Lower lobe of right lung (tissue), 2 donors: ENCODE results near the gene RHOG. TPM values are rescaled to one million over a fixed set of nuclear protein-coding genes. Genes with fewer than 3 reads are reported as not detected.

ENCODE experiments used
- ATAC-seq, 2 donors: fragments of 200-7000 bp; cut with Tn5 transposase; one replicate each; pipeline ENCODE4 v1.9.1; 2020 to 2022; ENCODE audit warnings: mild to moderate bottlenecking in 2 of 2, moderate library complexity in 2 of 2
- DNase-seq: peaks from one replicate; pipeline ENCODE4 v3.0.0-alpha.2; 2020
- H3K27ac ChIP-seq: fragments of 200-600 bp; one replicate; pipeline ENCODE4 v1.8.0; 2022
- H3K27me3 ChIP-seq: fragments of 200-600 bp; one replicate; pipeline ENCODE4 v1.8.0; 2022; ENCODE audit warnings: low read depth
- H3K36me3 ChIP-seq: fragments of 200-600 bp; one replicate; pipeline ENCODE4 v1.8.0; 2022; ENCODE audit warnings: mild to moderate bottlenecking
- H3K4me1 ChIP-seq: fragments of 200-600 bp; one replicate; pipeline ENCODE4 v1.8.0; 2022
- H3K4me3 ChIP-seq: fragments of 200-600 bp; one replicate; pipeline ENCODE4 v1.8.0; 2022; ENCODE audit warnings: mild to moderate bottlenecking
- H3K9me3 ChIP-seq: fragments of 200-600 bp; one replicate; pipeline ENCODE4 v1.8.0; 2022
- intact Hi-C: fragments of 100-400 bp; cut with DNase I; formaldehyde crosslinking; loops from one replicate; pipeline ENCODE4 v1.11.0; 2022
- long read RNA-seq: library from polyadenylated mRNA; unstranded; transcript quantifications from one replicate; pipeline ENCODE4 v2.0.0, GENCODE V29; 2021
- total RNA-seq: library from RNA; stranded (reverse); fragmentation: NEBNext Ultra II Directional; extraction: Animal tissue kit (Norgen Biotek cat#: 25700); gene quantifications from one replicate; pipeline ENCODE4 v1.2.1, GENCODE V29; 2021
- TF ChIP-seq, protein P1 (sequence below): fragments of 200-600 bp; IDR thresholded peaks from one replicate; pipeline ENCODE4 v1.8.0; 2022; ENCODE audit warnings: antibody characterized with exemption, mild to moderate bottlenecking
- donor health status: DM: no; HTN: yes; CAD: no; lungs with severe emphysema.

The RHOG gene
- 86.5 TPM for total RNA-seq
- long read RNA-seq, transcript RHOG-201 (2 exons, 1,319 nt): major isoform, 45 of 67 reads
- long read RNA-seq, partial matches to known transcripts: 19 of 67 reads
- long read RNA-seq, other reads (novel, unspliced or antisense): 3 of 67 reads

DNA sequence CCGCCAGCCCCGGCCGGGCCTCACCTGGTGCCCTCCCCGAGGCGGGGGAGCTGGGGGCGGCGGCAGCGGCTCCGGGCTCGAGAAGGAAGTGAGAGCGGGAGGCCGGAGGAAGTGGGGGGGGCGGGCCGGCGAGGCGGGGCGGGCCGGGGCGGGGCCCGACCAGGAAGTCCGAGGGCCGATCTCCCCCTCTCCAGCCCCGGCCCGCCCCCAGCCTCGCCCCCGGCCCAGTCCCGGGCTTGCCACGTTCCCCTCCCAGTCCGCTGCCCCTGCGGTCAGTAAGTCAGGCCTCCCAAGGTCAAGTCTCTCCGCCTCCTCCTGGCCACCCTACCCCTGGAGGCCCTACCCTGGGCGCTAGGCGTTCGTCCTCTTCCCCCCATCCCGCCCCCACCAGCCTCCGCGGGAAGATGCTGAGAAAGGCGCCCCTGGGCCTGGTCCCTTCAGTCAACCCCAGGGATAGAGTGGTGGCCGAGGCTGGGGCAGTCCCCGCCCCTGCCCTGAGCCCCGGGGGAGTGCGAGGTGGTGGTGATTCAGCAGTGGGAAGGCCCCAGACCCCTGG, at the start of gene RHOG:
RHOG (minus strand) TSS at position 90 of the 556 bp plus-strand sequence. CDS start 12,821 bp downstream, outside the sequence.
- intact Hi-C loops: no loop called here
- Histone ChIP-seq H3K4me3 (peak within 1 kb of the TSS; percentile 83), H3K27me3 (no peaks in the 10 kb centered on the region), H3K9me3 (no peaks in the 10 kb centered on the region), H3K27ac (peak within 1 kb of the TSS; percentile 98), H3K36me3 (no peaks in the 10 kb centered on the region), H3K4me1 (peaks cover 46% of the 10 kb centered on the region)
- ATAC-seq: peak; percentile 92
- peak; percentile 90 for DNase-seq
- TF ChIP-seq, protein P1, sequence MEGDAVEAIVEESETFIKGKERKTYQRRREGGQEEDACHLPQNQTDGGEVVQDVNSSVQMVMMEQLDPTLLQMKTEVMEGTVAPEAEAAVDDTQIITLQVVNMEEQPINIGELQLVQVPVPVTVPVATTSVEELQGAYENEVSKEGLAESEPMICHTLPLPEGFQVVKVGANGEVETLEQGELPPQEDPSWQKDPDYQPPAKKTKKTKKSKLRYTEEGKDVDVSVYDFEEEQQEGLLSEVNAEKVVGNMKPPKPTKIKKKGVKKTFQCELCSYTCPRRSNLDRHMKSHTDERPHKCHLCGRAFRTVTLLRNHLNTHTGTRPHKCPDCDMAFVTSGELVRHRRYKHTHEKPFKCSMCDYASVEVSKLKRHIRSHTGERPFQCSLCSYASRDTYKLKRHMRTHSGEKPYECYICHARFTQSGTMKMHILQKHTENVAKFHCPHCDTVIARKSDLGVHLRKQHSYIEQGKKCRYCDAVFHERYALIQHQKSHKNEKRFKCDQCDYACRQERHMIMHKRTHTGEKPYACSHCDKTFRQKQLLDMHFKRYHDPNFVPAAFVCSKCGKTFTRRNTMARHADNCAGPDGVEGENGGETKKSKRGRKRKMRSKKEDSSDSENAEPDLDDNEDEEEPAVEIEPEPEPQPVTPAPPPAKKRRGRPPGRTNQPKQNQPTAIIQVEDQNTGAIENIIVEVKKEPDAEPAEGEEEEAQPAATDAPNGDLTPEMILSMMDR: no peak

DNA sequence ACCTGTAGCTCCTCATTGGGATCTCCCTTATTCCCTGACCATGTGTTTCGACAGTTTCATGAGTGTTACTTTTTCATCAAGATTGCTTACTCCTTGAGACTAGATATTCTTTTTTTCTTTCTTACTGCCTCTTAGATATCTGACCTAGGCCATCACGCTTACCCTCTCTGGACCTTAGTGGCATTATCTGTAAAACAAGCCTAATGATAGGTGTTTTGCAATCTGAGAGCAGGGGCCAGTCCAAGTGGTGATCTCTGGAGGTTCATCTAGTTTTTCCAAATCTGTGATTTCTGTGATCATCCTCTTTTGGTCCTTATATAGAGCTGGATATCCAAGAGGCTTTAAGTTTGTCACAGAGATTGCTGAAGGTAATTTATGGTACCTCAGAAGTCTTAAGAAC, 49.3 kb upstream of the RHOG start:
- TF ChIP-seq, protein P1: no peak
- Histone ChIP-seq H3K4me3 (no peak overlapping the region), H3K9me3 (no peaks in the 10 kb centered on the region), H3K36me3 (no peaks in the 10 kb centered on the region), H3K27me3 (no peaks in the 10 kb centered on the region), H3K4me1 (peaks cover 26% of the 10 kb centered on the region), H3K27ac (no peak overlapping the region)
- DNase-seq: no peak
- no peak for ATAC-seq
- intact Hi-C loops: no loop called here

DNA sequence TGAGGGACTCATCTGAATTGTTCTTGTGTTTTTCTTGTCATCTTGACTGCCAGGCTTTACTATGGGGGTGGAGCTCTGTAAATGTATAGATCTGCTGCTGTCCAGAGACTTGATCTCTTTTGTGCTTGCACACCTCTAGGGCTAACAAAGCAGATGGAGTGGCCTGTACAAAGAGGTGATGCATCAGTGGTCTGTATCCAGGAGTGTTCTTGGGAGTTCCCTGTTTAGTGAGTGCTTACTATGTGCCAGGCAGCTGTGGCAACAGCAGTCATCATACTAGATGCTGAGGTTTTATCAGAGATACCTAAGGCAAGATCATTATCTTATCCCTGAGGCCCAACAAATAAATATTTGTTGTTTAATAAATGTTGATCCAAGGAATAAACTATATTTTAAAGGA, 48.1 kb upstream of the RHOG start:
- no peaks in the 10 kb centered on the region for H3K27me3 ChIP-seq
- intact Hi-C loops: no loop called here
- H3K4me3 ChIP-seq: no peak overlapping the region
- H3K27ac ChIP-seq: no peak overlapping the region
- ATAC-seq (no peak), DNase-seq (no peak)
- H3K36me3 ChIP-seq: no peaks in the 10 kb centered on the region
- TF ChIP-seq, protein P1: no peak
- no peaks in the 10 kb centered on the region for H3K9me3 ChIP-seq
- H3K4me1 ChIP-seq: peaks cover 15% of the 10 kb centered on the region

DNA sequence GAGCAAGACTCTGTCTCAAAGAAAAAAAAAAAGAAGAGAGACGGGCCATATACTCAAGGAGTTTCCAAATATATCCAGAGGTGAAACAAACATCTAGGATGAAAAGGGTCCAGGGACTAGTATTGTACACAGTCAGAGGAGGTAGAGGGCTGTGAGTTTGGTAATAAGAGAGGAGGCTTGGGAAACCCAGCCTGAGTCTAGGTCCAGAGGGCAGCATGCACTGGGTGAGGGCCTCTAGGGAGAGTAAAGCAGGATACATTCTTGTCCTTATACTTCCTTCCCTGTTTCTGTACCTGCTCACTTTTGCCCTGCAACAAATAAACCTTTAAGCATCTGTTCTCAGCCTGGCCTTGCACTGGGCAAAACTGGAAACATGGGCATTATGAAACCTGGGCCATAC, 46.2 kb upstream of the RHOG start:
- Histone ChIP-seq H3K36me3 (no peaks in the 10 kb centered on the region), H3K9me3 (no peaks in the 10 kb centered on the region), H3K27me3 (no peaks in the 10 kb centered on the region), H3K4me1 (peaks cover 7% of the 10 kb centered on the region), H3K27ac (no peak overlapping the region), H3K4me3 (no peak overlapping the region)
- intact Hi-C loops: no loop called here
- TF ChIP-seq, protein P1: no peak
- ATAC-seq: no peak
- no peak for DNase-seq

DNA sequence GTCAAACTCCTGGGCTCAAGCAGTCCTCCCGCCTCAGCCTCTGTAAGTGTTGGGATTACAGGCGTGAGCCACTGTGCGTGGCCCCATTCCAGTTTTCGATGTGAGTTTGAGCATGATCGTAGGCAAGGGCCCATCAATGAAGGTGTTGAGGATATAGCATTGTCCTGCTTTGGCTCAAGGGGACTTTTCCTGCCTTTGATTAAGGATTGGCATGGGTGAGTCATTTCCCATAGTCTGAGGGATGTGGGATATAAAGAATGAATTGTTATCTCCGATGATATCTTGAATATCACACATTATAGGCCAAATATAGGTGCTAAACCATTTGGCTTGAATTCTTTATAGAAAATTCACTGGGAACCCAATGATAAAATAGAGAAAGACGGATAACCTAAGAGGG, 45.1 kb upstream of the RHOG start:
- H3K4me3 ChIP-seq: no peak overlapping the region
- no peaks in the 10 kb centered on the region for H3K27me3 ChIP-seq
- ATAC-seq (no peak), DNase-seq (no peak)
- H3K27ac ChIP-seq: no peak overlapping the region
- TF ChIP-seq, protein P1: no peak
- no peaks in the 10 kb centered on the region for H3K9me3 ChIP-seq
- no peaks in the 10 kb centered on the region for H3K36me3 ChIP-seq
- peaks cover 7% of the 10 kb centered on the region for H3K4me1 ChIP-seq
- intact Hi-C loops: no loop called here
